DMS 273 (cell line): ENCODE results near the gene PTPRE.

Experiments
- DNase-seq: peaks from one replicate; lab custom pipeline; 2025; ENCODE audit not compliant: unreplicated experiment; lab: John Stamatoyannopoulos, UW

Gene PTPRE

DNA sequence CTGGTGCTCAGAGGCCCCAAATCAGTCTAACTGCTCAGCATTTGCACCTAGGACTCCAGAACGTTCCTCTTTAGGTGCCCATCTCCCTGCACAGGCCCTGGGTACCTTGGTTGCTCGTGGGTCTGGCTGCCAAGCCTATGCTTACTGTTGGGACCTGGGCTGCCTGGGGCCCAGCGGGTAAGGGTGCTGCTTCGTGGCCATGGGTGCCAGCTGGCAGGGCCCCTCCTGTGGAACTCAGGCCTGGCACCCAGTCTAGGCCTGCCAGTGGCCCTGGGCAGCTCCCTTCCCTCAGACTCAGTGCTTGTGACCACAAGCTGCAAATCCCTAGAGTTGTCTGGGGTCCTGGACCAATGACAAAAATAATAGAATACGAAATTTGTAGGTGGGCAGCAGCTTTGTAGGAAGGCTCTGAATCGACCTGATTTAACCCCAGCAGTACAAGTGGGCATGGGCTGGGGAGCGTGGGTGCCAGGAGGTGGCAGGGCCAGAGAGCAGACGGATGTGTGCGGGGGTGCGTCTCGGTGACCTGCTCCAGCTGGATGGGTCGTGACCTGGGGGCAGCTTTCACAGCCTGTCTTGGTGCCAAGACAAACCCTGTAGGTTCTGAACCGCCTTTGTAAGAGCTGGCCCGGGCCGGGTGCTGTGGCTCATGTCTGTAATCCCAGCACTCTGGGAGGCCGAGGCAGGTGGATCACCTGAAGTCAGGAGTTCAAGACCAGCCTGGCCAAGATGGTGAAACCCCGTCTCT is 149.6 kb downstream of the PTPRE start:
- DNase-seq, result no peak

DNA sequence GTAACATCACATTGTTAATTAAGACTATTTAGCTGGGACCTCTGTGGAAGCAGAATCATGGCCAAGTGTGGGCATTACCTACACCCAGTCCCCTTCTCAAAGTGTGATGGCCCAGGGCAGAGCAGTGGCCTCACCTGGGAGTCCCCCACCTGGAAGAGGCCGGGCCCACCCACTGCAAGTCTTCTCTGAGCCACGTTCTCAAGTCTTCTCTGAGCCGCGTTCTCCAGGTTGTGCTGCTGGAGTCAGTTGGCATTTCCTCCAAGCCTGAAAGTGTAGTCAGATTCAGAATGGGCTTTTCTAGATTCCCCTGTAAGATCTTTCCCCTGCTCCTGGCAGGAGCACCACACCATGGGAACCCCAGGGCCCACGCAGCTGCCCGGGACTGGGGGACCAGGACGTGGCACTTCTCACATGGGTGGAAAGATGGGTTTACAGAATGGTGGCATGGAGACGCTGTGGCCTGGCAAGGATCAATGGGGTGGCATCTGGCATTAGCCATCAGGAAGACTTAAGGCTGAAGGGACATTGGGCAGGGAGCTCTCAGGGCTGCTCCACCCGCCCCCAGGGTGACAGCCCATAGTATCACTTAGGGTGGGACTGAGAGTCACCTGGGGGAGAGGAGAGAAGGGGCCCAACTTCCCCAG is 151.3 kb downstream of the PTPRE start:
- DNase-seq, result no peak

DNA sequence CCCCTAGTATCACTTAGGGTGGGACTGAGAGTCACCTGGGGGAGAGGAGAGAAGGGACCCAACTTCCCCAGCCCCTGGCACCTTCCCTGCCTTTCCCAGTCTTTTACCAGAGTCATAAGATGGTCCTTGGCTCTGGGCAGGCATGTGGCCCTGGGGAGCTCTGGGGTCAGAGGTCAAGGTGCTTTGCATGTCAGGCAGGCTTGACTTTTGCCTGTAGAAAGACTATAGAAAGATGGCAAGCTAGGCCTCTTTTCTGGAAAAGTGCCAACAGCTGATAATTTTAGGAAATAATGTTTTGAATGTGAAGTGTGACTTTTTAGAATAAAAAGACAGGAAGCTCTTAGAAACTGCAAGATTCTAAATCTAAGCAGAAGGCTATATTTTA is 151.8 kb downstream of the PTPRE start:
- no peak for DNase-seq

DNA sequence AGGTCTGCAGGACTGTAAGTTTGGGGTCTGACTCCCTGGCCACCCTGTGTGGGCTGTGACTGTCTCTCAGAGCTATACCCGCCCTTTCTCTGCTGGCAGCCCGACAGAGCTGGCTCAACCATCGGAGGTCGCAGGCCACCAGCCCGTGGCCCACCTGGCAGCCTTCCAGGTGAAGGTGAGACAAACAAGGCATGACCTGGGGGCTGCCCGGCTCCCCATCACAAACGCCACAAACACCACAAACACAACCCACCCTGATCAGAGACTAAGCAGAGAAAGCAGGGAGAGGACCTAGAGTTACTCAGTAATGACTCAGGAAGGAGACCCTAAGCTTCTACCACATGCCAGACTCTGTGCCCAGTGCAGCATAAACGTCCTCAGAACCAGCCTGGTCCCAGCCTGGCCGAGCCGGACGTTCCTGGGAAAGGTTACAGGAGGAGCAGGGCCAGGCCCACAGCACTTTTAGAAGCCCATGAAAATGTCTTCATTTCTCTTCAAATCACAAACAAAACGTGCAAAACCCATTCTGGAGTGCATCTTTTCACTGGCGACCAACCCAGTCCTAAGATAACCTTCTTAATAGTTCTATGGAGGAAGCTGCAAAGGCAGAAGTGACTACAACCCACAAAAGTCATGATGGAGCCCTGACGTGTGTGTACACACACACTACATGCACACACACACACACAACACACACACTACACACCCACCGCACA is 152.5 kb downstream of the PTPRE start:
- DNase-seq, result no peak

DNA sequence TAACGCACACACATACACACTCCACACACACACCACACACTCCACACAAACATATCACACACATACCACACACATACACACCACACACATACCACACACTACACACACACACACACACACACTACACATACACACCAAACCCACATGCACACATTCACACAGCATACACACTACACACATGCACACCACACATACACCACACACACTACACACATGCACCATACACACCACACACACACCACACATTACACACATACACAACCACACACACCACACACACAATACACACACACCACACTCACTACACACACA is 153.0 kb downstream of the PTPRE start:
- DNase-seq, result no peak

DNA sequence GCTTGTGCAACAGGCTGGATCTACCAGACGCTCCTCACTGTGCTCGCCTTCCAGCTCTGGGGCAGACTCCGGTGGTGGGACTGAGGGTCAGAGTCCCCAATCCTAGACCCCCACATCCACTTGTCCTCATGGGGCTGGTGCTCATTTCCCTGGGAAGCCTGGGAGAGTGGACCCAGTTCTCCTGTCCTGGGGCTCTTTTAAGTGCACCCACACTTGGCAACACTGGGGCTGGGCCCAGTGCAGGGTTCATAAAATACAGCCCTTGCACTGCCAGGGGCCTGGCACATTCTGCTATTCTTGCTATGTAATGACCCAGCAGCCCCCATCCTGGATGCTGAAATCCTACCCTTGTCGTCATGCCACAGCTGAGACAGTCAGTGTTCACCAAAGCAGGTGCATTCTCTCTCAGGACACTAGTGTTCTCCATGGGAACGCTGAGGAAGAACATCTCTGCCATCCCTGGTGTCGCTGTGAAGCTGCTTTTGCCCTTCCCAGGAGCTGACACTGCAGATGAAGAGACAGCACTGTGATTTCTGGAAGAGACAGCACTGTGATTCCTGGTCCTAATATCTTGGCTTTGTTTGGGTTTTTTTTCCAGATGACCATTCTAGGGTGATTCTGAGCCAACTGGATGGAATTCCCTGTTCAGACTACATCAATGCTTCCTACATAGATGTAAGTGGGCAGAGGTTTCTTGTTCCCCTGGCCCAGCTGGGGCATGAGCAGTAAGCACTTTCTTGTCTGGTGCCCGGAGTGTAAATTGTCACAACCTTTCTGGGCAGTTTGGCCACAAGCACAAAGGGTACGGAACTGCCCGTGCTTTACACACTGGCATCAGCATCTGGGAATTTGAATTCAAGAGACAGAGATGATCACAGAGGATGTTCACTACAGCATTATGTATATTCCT is 153.7 kb downstream of the PTPRE start:
- DNase-seq, result no peak

DNA sequence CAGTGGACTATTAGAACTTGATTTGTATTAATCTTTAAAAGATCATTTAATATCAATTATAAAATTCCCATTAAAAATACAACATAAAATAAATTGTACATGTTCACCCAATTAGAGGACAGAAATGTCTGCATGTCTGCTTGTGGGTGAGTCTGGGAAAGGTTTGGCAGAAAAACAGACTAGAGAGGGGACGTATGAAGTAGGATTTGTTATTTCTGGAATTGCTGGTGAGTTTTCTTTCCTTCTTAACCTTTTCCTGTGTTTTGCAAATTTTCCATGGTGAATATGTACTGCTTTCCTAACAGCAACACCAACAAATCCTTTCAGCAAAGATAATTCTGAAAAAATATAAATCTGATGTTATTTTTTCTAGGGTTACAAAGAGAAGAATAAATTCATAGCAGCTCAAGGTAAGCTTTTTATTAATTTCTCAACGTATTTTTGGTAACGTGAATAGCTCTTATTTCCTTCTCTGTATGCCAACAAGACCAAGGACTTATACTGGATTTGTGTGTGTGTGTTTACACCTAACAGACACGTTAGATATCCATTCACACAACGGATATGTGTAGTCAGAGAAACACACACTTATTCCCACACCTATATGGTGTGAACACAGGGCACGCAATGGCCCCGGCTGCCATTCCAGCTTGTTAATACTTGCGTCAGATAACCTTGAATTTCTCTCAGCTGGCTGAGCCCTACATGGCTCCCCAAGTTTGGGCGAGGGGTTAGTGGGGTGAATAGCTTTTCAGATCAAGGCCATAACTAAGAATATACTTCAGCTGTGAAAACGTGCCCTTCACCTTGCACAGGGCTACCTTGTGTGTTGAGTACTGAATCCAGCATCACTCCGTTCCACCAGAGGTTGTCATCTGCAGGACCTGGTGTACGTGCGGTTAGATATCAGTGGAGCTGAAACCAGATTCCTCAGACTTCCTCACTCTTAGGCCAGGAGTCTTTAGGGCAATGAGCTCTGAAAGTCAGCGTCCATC is 154.7 kb downstream of the PTPRE start:
- DNase-seq, result no peak

DNA sequence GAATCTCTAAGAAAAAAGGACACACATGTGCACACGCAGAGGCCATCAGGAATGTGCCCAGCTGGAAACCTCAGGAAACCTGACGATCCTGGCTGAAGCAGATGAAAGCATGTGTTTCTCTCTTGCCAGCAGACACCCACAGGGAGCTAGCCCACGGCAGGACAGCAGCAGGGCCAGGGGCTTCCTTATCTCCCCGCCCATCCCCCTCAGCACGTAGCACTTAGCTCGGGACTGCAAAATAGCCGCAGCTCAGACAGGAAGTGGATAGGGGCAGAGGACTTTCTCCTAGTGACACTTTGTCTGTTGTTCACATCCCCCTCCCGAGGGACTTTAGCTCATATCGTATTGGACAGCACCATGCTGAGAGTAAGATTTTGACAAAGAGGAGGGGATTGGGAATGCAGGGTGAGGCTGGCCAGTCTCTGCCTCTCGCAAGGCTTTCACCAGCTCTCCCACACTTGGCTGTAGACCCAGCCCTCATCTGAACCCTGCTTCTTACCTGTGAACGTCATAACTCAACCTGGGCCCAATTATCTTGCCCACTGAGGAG is 155.5 kb downstream of the PTPRE start:
- no peak for DNase-seq

DNA sequence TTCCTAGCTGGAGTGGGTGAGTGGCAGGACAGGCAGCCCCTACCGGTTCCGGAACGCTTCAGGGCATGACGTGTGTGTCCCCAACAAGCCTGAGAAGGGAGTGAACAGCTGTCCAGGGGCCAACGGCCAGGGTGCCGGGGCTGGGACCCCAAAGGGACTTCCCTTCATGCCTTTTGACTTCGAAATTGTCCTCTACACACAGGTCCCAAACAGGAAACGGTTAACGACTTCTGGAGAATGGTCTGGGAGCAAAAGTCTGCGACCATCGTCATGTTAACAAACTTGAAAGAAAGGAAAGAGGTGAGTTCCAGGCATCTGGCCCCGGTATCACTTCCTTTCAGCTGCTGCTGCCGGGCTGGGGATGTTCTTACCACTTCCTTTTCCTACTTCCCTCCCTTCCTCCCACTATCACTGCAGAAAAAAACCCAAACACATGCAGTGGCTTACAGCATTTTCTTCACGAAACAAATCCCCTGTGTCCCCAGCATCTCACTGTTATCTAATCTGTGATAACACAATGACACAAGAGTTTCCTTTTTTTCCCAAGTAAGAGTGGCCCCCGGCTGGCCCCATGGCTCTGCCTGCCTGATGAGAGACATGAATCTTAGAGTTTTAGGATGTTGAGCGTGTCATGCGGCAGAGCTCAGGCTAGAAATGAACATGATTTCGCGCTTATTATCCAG is 156.1 kb downstream of the PTPRE start:
- DNase-seq, result no peak

DNA sequence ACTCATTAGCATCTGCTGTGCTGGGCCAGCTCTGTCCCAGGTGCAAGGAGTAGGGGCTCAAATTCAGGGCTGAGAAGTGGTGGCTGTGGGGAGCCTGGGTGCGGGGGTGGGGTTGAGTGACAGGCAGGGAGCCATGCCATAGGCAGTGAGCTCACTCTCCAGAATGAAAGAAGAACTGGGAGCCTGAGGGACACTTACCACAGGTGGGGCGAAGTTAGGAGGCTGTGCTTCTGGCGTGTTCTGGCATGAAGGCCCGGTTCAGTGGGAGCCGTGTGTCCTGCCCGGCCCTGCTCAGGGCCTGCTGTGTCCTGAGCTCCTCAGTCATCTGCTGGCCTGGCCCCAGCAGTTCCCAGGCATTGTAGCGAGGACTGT is 156.8 kb downstream of the PTPRE start:
- no peak for DNase-seq

DNA sequence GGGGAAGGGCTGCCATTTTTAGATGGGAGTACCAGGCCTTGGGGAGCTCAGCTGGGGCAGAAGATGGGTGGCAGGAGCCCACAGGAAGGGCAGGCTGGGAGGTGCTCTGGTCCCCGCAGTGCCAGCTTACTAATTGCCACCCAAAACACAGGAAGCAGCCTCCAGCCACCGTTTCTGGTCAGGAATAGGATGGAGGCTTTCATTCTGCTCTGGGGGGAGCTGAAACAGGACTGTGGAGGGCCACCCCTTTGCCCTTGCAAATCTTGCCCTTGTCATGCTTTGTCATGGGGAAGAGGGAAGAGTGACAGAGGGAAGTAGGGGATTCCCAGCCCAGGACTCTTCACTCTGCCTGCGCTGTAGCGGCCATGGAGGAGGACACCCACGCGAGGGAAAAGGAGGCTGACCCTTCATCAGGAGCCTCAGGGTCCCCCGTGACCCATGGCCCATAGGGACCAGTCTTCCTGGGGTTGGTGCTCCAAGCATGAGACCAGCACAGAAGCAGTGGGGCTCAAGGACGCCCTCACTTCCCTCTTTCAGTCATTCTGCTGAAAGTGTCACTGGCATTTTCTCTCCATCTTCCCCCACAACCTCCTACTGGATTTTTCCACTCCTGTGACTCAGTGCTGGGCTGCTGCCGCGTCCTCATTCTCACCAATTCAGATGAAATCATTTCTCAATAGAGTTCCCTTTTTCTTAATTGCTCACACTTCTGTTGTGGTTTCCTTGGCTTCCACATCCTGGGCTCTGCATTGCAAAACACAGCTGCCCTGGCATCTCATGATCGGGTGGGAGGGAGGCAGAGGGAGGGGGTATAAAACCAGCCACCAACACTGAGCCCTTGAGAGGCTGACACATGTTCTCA is 157.4 kb downstream of the PTPRE start:
- no peak for DNase-seq

DNA sequence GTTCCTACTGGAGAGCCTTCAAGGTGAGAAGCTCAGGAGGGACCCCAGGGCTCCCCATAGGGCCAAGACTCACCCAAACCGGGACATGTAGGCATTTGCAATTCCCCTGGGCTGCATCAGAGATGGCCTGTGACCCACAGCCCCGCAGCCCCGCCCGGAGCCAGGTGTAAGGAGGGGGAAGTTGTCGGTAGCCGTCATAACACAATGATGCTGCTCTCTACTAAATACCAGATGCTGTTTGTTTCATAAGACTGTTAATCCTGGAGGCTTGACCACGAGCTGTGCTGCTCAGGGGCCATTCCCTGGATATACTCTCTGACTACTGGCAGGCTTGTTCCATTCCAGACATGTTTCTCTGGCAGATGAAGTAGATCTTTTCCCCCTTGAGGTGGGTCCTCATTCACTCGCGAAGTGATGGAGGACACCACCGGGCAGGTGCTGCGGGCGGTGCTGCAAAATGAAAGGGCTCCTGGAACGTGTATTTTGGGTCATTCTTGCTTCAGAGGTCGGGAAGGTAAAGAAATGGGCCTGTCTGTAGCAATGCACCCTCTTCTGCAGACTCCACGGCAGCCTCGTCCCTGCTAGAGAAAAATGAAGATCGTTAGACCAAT is 158.2 kb downstream of the PTPRE start:
- no peak for DNase-seq

DNA sequence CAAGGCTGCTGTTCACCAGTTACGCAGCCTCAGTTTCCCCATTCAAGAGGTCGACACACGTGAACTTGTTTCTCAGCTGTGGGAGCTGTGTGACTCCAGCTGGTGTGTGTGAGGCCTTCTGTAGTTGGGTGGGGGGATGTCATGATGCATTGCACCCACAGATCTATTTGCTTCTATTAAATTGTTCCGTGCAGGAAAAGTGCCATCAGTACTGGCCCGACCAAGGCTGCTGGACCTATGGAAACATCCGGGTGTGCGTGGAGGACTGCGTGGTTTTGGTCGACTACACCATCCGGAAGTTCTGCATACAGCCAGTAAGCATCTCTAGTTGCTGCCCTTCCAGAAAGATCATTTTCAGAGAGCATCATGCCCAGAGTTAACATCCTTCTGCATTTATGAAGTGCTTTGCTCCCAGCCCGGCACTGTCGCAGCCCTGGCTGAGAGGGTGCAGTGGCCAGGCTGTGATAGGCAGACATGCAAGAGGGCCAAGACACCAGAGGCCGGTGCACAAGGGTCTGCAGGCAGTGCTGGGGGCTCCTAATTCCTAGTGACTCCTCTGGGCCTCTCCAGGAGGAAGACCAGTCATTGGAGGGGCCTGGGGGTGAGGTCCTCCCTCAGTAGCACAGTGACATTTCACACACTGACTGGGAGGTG is 159.1 kb downstream of the PTPRE start:
- DNase-seq, result no peak

DNA sequence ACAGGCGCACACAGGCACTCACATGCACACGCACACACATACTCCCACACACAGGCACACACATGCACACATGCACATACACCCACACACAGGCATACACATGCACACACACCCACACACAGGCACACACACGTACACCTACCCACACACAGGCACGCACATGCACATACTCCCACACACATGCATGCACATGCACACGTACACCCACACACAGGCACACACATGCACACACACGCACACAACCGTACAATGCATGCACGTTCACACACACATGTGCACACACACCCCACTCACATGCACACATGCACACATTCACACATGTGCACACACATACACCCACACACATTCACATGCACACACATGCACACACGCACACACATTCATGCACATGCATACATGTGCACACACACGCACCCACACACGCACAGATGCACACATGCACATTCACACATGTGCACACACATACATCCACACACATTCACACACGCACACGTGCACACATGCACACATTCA is 160.0 kb downstream of the PTPRE start:
- no peak for DNase-seq

DNA sequence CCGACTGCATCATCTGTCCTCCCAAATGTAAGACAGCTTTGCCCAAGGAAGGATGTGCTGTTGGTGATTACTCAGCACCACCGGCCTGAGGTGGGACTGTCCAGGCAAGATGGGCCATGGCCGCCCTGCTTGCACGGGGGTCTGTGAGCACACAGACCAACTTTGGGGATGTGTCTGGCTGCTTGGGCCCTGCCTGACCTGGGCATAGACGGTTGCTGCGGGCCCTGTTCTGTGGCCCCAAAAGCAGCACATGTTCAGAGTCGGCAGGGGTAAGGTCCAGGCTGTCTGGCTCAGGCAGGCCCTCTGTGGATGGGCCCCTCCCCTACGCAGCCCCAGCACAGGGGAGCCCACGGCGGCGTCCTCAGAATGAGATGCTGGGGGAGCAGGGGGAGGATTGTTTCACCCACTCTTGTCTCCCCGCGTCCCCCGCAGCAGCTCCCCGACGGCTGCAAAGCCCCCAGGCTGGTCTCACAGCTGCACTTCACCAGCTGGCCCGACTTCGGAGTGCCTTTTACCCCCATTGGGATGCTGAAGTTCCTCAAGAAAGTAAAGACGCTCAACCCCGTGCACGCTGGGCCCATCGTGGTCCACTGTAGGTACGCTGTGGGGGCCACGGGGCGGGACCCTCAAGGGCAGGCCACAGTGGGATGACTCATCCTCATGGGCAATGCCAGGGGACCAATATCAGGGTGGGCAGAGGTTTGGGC is 160.9 kb downstream of the PTPRE start:
- DNase-seq, result no peak

DNA sequence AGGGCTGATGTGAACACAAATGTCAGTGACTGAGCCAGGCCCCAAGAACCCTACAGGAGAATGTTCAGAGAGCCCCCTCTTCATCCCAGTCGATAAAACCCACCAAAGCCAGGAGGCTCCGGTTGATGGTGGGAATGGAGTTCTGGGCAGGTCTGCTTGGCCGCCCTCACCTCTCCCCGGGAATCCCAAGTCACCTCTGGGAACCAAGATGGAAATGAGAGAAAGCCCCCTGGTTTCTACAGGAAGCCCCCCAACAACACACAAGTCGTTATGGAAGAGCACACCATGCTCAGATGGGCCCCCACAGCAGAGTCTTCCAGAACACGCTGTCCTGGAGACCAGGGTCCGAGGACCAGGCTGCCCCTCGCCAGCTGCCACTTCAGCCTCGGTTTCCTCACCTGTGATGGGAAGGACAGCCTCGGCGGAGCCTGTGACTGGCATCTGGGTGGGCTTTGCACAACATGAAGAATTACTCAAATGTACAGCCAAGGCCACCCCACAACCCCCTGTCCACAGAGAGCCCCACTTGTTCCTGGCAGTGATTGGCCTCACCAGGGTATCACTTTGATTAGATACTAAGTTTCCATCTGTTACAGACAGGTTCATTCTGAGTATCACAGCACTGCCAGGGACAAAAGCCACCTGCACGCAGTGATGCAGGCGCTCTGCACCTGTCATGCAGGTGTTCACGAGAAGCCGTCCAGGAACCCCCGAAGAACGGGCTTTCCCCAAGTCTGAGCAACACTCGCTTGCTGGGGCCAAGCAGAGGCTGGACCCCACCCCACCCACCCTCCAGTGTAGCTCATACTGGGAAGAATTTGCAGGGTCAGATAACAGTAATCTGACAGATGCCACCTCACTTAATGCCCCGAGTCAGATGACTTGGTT is 161.7 kb downstream of the PTPRE start:
- no peak for DNase-seq
